Activated B cell treated with CpG ODN at 0.5 μM for 24 hours (primary cell): Measurements from ENCODE around the gene MYCBP2. TPM values are rescaled to one million over a fixed set of nuclear protein-coding genes. Genes with fewer than 3 reads are reported as not detected.

Experiments
- ATAC-seq: fragments of 200-7000 bp; cut with Tn5 transposase; one replicate; pipeline ENCODE4 v1.10.0; 2021; ENCODE audit warnings: low read depth, mild to moderate bottlenecking, moderate library complexity
- CTCF ChIA-PET: fragments of 350-600 bp; sonication (Branson Sonifier 250); formaldehyde crosslinking; loops from one replicate; lab custom pipeline; 2021; ENCODE audit warnings: antibody characterized with exemption; lab: Charles Lee
- POLR2A ChIA-PET: fragments of 350-600 bp; sonication (Branson Sonifier 250); formaldehyde crosslinking; loops from one replicate; lab custom pipeline; 2021; ENCODE audit warnings: antibody characterized with exemption; lab: Charles Lee
- DNase-seq: peaks from one replicate; pipeline ENCODE4 v3.0.0; 2022
- H3K27ac Mint-ChIP-seq: one replicate; pipeline ENCODE4 v1.8.0; 2020; ENCODE audit warnings: mixed read lengths
- H3K27me3 Mint-ChIP-seq: one replicate; pipeline ENCODE4 v1.8.0; 2021; ENCODE audit warnings: mixed read lengths
- H3K36me3 Mint-ChIP-seq: one replicate; pipeline ENCODE4 v1.8.0; 2021; ENCODE audit warnings: low read depth, mixed read lengths
- H3K4me1 Mint-ChIP-seq: one replicate; pipeline ENCODE4 v1.8.0; 2021; ENCODE audit warnings: mixed read lengths
- H3K4me3 Mint-ChIP-seq: one replicate; pipeline ENCODE4 v1.8.0; 2020; ENCODE audit warnings: mild to moderate bottlenecking, mixed read lengths
- H3K9me3 Mint-ChIP-seq: one replicate; pipeline ENCODE4 v1.8.0; 2020; ENCODE audit warnings: mixed read lengths
- intact Hi-C: fragments of 100-400 bp; cut with micrococcal nuclease; formaldehyde crosslinking; loops from one replicate; pipeline ENCODE4 v1.15.1; 2024
- total RNA-seq: library from RNA; stranded (reverse); gene quantifications from 2 replicates; pipeline ENCODE4 v1.2.3, GENCODE V29; 2022
- TF ChIP-seq, protein P1 (sequence below): fragments of 200-600 bp; IDR thresholded peaks from one replicate; pipeline ENCODE4 v1.8.0; 2022; ENCODE audit warnings: antibody characterized with exemption, mild to moderate bottlenecking

Gene MYCBP2
- total RNA-seq, 1 donor from 2014 or later, result 314 TPM

DNA sequence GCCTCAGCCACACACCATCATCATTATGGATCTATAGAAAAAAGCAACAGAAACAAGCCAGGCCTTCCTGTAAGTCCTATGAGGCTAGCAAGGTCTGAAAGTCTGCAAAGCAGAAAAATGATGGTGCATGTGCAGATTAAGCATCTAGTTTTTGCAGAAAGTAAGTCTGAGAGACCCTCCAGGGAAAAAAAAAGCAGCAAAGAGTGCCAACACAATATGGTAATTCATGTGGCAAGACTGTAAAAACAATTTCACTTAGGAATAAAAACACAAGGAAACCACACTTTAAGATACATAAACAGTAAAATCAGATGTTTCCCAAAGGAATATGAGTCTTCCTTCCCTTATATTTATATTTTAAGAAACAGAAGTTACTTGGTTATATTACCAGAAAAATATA is 187.6 kb downstream of the MYCBP2 start:
- TF ChIP-seq, protein P1, sequence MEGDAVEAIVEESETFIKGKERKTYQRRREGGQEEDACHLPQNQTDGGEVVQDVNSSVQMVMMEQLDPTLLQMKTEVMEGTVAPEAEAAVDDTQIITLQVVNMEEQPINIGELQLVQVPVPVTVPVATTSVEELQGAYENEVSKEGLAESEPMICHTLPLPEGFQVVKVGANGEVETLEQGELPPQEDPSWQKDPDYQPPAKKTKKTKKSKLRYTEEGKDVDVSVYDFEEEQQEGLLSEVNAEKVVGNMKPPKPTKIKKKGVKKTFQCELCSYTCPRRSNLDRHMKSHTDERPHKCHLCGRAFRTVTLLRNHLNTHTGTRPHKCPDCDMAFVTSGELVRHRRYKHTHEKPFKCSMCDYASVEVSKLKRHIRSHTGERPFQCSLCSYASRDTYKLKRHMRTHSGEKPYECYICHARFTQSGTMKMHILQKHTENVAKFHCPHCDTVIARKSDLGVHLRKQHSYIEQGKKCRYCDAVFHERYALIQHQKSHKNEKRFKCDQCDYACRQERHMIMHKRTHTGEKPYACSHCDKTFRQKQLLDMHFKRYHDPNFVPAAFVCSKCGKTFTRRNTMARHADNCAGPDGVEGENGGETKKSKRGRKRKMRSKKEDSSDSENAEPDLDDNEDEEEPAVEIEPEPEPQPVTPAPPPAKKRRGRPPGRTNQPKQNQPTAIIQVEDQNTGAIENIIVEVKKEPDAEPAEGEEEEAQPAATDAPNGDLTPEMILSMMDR, result no peak
- ATAC-seq, result no peak
- no peak overlapping the region for H3K4me3 Mint-ChIP-seq
- H3K27me3 Mint-ChIP-seq, result no peaks in the 10 kb centered on the region
- no peaks in the 10 kb centered on the region for H3K4me1 Mint-ChIP-seq
- ChIA-PET CTCF (no interaction called here), POLR2A (no interaction called here)
- peaks cover 90% of the 10 kb centered on the region for H3K36me3 Mint-ChIP-seq
- H3K9me3 Mint-ChIP-seq, result no peaks in the 10 kb centered on the region
- DNase-seq, result no peak
- intact Hi-C loops, result no loop called here
- H3K27ac Mint-ChIP-seq, result no peak overlapping the region

DNA sequence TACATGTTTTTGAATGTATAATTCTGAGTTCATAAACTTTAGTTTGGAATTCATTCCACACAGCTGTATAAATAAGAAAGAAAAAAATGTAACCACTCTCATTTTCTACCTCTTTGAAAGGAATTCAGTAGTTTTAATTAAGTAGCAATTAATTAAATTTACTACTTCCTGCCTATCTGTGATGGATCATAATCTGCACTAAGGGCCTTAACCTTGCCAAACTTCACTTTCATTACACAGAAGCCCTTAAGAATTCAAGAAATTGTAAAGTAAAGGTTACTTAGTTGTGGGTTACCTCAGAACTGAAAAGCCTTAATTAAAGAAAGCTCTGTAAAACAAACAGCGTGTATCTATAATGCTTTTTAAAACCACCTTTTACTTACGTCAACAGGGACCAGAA is 188.1 kb downstream of the MYCBP2 start:
- intact Hi-C loops, result no loop called here
- POLR2A ChIA-PET, result no interaction called here
- DNase-seq (no peak), ATAC-seq (no peak)
- Mint-ChIP-seq H3K4me3 (no peak overlapping the region), H3K4me1 (peaks cover 2% of the 10 kb centered on the region), H3K27me3 (no peaks in the 10 kb centered on the region), H3K9me3 (no peaks in the 10 kb centered on the region), H3K36me3 (peaks cover 90% of the 10 kb centered on the region), H3K27ac (no peak overlapping the region)
- TF ChIP-seq, protein P1, result no peak
- CTCF ChIA-PET, result no interaction called here

DNA sequence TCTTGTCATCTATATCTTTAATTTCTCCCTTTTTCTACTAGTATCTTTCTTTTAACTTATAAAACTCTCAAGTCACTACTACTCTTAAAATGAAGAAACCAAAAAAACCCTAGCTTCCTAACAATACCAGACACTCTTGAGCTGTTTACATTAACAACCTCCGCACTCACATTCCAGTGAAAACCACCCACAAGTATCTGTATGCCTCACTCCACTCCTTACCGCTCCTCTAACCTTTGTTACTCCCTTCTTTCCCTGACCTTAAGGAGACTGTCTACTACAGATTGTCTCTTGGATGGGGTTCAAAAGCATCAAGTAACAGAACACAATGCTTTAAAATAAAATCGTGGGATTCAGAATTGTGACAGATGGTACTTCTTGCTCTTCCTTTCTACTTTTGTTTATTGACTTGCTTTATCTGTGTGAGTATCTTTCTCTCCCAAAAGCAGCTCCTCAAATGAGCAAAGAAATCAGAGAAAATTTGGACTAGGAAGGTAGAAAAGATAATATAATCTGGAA is 189.9 kb downstream of the MYCBP2 start:
- DNase-seq (no peak), ATAC-seq (no peak)
- H3K27me3 Mint-ChIP-seq, result no peaks in the 10 kb centered on the region
- H3K4me3 Mint-ChIP-seq, result no peak overlapping the region
- no peak overlapping the region for H3K27ac Mint-ChIP-seq
- no peaks in the 10 kb centered on the region for H3K9me3 Mint-ChIP-seq
- H3K36me3 Mint-ChIP-seq, result peaks cover 91% of the 10 kb centered on the region
- POLR2A ChIA-PET, result no interaction called here
- CTCF ChIA-PET, result interaction anchor here (0.6 kb wide), 1 partner anchor 611 kb away, joined by 3 read pairs; no protein-coding TSS in a partner anchor
- peaks cover 5% of the 10 kb centered on the region for H3K4me1 Mint-ChIP-seq
- TF ChIP-seq, protein P1, result no peak
- intact Hi-C loops, result no loop called here

DNA sequence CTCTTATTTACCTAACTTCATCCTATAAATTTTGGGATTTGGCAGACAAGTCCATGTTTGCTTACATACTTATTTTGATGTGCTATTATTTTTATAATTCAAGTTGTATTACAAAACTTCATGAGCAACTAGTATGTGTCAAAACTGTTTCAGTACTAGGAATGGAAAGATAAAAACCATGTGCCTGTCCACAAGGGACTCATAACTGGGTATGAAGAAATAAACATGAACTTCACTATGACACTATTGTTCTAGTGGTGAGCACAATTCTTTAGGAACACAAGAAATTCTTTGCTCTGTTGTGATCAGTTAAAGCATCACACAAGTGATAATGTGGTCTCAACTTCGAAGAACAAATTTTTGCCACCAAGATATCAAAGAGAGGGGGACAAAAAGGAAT is 202.5 kb downstream of the MYCBP2 start:
- Mint-ChIP-seq H3K27me3 (no peaks in the 10 kb centered on the region), H3K27ac (no peak overlapping the region), H3K4me3 (no peak overlapping the region), H3K36me3 (peaks cover 51% of the 10 kb centered on the region), H3K9me3 (peaks cover 4% of the 10 kb centered on the region), H3K4me1 (peaks cover 6% of the 10 kb centered on the region)
- POLR2A ChIA-PET, result no interaction called here
- intact Hi-C loops, result no loop called here
- DNase-seq, result no peak
- ATAC-seq, result no peak
- TF ChIP-seq, protein P1, result no peak
- CTCF ChIA-PET, result no interaction called here

DNA sequence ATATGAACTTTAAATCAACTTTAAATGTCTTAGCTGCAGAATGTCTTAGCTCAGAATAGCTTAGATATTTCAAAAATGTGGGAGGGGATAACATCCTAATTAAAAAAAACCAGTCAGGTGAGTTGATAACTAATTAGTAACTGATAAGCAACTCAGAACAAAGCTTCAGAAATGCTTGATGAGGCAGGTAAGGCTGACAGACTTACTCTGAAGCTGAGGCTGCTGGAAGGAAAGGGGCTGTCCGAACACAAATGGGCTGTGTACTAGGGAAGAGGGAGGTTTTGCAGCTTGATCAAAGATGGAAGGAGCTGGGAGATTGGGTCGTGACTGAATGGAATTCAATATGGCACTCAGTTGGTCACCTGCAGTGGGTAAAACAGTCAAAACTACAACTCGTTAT is 208.8 kb downstream of the MYCBP2 start:
- Mint-ChIP-seq H3K27ac (no peak overlapping the region), H3K4me1 (peaks cover 6% of the 10 kb centered on the region), H3K27me3 (no peaks in the 10 kb centered on the region), H3K9me3 (peaks cover 4% of the 10 kb centered on the region), H3K36me3 (peaks cover 57% of the 10 kb centered on the region), H3K4me3 (no peak overlapping the region)
- DNase-seq, result no peak
- ATAC-seq, result no peak
- intact Hi-C loops, result loop anchor here (5.0 kb wide), 1 partner anchor 41 kb away; no protein-coding TSS in a partner anchor
- CTCF ChIA-PET, result no interaction called here
- POLR2A ChIA-PET, result no interaction called here
- TF ChIP-seq, protein P1, result no peak
